IMR-90 (cell line): ENCODE results near the gene CENPS.
A peak's percentile ranks its signal among the peaks of the same experiment; 100 is the strongest.

Source experiments
- CHD1 ChIP-seq: IDR thresholded peaks from 2 replicates; pipeline ENCODE4 v1.6.1; 2012; ENCODE audit warnings: low read depth, low read length, improper control_type of control experiment
- CTCF ChIP-seq: conservative IDR thresholded peaks from 2 replicates; pipeline ENCODE4 v1.5.1; 2012; ENCODE audit warnings: mild to moderate bottlenecking, low read depth, low read length, improper control_type of control experiment
- ELK1 ChIP-seq: fragments of 150-350 bp; IDR thresholded peaks from 2 replicates; pipeline ENCODE4 v1.6.1; 2016; ENCODE audit warnings: low read depth, mild to moderate bottlenecking, low read length, moderate library complexity, borderline replicate concordance
- MAFK ChIP-seq: IDR thresholded peaks from 2 replicates; pipeline ENCODE4 v1.6.1; 2012; ENCODE audit warnings: low read depth, low read length, improper control_type of control experiment
- MAZ ChIP-seq: IDR thresholded peaks from 2 replicates; pipeline ENCODE4 v1.6.1; 2012; ENCODE audit warnings: low read depth, mild to moderate bottlenecking, low read length, improper control_type of control experiment, moderate library complexity, borderline replicate concordance
- POLR2A ChIP-seq: IDR thresholded peaks from 2 replicates; pipeline ENCODE4 v1.6.1; 2012; ENCODE audit warnings: mild to moderate bottlenecking, low read depth, low read length
- RAD21 ChIP-seq: IDR thresholded peaks from 2 replicates; pipeline ENCODE4 v1.6.1; 2012; ENCODE audit warnings: low read length, improper control_type of control experiment
- RCOR1 ChIP-seq: IDR thresholded peaks from 2 replicates; pipeline ENCODE4 v1.6.1; 2012; ENCODE audit warnings: mild to moderate bottlenecking, low read length, improper control_type of control experiment; ENCODE audit not compliant: insufficient replicate concordance
- RFX5 ChIP-seq: IDR thresholded peaks from 2 replicates; pipeline ENCODE4 v1.8.0; 2012; ENCODE audit warnings: low read depth, mild to moderate bottlenecking, low read length, moderate library complexity

GRCh38 chr1:10402729-10403274 is 27.4 kb upstream of the CENPS start:
- TF ChIP-seq CTCF (no peak), RCOR1 (no peak), POLR2A (no peak), RAD21 (no peak), MAZ (no peak), ELK1 (no peak), RFX5 (0 out of 2 replicates have a peak, but pooled peaks have one; percentile 6), MAFK (no peak), CHD1 (no peak)
